Measurements from ENCODE around the gene CTXN1.

DNA sequence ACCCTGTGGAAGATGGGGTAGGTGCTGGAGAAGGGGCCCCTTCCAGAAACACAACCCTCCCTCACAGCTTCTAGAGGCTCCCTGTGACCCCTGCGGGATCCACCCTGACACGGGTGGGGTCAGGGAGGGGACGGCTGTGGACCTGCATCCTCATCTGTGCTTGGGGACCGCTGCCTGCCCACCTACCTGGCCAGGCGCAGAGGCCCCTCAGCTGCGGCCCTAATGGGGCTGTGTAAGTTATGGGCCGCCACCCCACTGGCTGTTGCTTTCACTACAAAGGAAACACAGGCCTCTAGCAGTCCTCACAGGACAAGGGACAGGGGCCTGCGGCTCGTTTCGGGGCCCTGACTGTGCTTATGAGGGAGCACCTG, 7.0 kb upstream of the CTXN1 start:
- TF ChIP-seq RFX5 (IDR thresholded peaks at IDR 0.05; ENCODE audit: low read depth, low read length), result no peak
- no peak for TF ChIP-seq CTCF (conservative IDR thresholded peaks at IDR 0.05; ENCODE audit: low read depth, low read length)
- no peak for TF ChIP-seq POLR2A (IDR thresholded peaks at IDR 0.05; ENCODE audit: low read depth, low read length)
- TF ChIP-seq MAZ (IDR thresholded peaks at IDR 0.05; ENCODE audit: borderline replicate concordance, low read depth, low read length), result no peak
- no peak for TF ChIP-seq RCOR1 (IDR thresholded peaks at IDR 0.05; ENCODE audit: insufficient replicate concordance, low read length)
- no peak for TF ChIP-seq MAFK (IDR thresholded peaks at IDR 0.05; ENCODE audit: low read depth, low read length)
- no peak for TF ChIP-seq BHLHE40 (IDR thresholded peaks at IDR 0.05; ENCODE audit: low read depth, low read length)
- no peak for TF ChIP-seq RAD21 (IDR thresholded peaks at IDR 0.05; ENCODE audit: low read length)
- TF ChIP-seq CEBPB (IDR thresholded peaks at IDR 0.05; ENCODE audit: low read depth, low read length), result no peak
- no peak for TF ChIP-seq FOS (IDR thresholded peaks at IDR 0.05; ENCODE audit: low read depth, low read length)

Measured in IMR-90 (cell line).